Activated CD8-positive, alpha-beta memory T cell treated with anti-CD3 and anti-CD28 coated beads, Interleukin-2, amount 50 U/mL, for 48 hours (primary cell): Measurements from ENCODE around the gene PIP5K1B.

Experiments used
- DNase-seq: peaks from one replicate; pipeline ENCODE4 v3.0.0-alpha.2; 2020

Gene PIP5K1B

DNA sequence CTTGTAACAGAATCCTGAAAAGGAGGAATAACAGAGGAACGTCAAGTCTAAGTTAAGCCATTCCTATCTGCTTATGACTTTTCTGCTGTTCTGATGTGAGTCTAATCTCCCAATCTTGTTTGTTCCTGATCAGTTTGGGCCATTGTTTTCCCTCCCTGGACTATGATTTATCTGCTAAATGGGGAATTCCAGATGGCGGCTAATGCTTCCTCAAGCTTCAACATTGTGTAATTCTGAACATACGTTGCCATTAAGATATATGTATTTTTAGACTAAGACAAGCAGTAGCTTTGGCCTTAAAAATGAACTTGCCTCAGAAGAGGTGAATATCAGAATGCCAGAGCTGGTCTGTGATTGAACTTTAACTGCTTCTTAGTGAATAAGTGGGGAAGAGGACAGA is 166.2 kb downstream of the PIP5K1B start:
- DNase-seq = no peak

DNA sequence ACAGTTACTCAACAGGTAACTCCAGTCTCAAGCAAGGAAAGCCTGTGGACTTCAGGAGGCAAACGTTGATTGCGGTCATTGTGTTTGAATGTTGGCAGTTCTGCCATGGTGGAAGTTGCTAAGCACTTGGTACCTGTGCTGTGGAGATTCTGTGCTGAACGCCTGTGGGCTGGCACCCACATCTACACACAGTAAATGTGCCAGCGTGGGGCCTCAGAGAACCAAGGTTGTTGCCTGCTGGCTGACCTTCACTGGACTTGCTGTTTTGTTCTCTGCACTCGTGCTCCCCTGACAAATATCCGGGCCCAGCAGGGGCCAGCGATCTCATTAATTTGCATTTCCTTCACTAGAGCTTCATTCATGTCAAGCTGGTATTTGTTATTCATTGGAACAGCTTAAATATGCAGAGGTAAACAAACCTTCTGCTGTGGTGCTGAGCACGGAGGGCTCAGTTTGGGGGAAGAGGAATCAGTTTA is 167.0 kb downstream of the PIP5K1B start:
- DNase-seq = no peak

DNA sequence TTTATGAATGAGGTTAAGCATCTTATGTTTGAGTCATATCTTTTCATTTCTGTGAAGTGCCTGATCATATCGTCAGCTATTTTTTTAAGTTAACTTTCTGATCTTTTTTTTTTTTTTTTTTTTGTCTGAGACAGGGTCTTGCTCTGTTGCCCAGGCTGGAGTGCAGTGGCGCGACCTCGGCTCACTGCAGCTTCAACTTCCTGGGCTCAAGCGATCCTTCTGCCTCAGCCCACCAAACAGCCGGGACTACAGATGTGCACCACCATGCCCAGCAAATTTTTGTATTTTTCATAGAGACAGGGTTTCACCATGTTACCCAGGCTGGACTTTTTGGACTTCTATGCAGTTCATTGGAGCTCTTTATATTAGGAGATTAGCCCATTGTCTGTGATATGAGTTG is 168.1 kb downstream of the PIP5K1B start:
- no peak for DNase-seq

DNA sequence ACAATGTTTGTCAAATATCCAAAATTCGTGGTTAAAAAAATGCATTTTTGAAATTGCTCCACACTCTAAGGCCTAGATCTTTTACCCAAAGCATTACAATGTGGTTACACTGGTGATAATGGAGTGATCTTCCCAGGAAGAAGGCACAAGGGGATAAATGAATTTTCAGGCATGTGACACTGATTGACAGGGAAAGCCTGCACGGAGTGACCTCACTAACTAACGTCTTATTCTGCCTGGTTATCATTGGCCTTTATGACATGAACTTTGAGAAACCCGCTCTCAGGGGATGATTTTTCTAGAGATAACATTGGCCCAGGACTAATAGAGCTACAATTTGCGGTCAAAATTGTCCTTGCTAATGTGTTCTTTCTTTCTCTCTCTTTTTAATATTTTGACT is 171.2 kb downstream of the PIP5K1B start:
- DNase-seq = no peak

DNA sequence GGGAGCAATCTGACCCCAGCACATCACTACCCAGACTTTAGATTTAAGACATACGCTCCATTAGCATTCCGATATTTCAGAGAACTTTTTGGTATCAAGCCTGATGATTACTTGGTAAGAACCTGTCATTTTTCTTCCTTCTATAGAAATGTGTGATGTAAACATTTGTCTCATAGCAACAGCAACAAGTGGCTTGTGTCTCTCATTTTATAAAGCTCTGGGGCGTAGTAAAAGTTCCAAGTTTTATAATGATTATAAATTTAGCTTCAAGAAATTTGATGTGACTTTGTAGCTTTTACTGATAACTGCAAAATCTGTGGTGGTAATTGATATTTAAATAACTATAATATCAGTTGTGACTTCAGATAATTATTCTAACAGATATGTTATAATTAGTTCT is 171.6 kb downstream of the PIP5K1B start:
- DNase-seq = no peak

DNA sequence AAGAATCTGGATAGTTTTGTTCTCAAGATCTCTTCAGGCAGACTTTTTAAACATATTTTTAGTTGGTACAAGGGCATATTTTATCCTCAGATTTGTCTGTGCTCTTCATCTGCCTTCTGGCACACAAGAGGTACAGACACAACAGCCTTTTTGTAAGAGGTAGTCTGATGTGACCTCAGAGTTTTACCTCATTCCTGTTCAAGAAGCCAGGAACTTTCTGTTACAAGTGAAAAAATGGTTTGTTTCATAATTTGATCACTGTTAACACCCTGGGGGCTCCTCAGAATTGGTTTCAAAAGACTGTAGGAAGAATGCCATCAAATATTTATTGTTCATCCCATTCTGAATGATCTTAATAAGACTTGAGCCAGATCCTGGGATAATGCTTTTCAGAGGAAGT is 172.2 kb downstream of the PIP5K1B start:
- DNase-seq = no peak

DNA sequence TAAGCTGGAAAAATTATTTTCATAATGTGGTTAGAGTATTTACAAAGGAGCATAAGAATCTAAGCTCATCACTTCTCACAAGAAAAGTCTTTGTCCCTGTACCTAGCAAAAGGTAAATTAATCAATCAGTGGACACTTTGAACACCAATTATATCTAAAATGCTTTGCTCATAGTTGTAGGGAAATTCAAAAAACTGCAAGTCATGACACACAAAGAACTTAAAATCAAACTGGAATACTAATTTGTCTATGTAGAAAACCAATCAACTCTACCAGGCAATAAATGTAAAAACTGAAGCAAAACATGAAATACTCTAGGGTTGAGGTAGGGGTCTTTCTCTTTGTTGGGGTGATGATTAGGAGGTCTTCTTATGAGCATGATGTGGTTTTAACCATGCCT is 173.4 kb downstream of the PIP5K1B start:
- DNase-seq = no peak

DNA sequence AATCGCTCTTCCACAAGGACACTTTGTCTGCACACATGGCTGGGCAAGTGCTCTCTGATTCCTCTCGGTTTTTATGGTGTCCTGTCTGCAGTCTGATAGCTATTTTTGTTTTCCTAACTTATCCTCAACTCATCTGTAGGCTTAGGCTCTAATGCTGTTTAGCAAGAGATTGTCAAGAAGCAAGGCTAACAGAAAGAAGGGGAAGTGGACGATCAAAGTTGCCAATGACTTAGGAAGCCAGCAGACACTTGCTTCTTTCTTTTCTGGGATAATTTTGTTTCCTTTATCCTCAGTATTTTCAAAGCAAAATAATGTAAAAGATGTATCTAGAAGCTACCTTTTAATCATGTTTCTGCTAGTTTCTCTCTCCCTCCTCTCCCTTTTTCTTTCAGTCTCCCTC is 178.2 kb downstream of the PIP5K1B start:
- DNase-seq = no peak

DNA sequence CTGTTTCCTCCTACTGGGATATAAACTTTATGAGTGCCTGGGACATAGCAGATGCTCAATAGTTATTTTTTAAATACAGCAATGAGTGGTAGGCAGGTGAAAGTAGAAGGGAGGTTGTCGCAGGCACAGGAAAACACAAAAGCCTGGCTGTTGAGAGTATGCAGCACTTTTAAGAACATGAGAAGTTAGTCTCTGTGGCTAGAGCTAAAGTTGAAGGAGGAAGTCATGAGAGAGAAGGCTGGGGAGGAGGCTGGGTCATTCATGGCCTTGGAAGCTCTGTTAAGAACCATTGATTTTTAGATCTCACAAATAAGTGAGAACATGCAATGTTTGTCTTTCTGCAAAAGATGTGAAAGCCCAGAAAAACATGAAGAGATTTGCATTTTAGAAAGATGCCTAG is 182.2 kb downstream of the PIP5K1B start:
- DNase-seq = no peak

DNA sequence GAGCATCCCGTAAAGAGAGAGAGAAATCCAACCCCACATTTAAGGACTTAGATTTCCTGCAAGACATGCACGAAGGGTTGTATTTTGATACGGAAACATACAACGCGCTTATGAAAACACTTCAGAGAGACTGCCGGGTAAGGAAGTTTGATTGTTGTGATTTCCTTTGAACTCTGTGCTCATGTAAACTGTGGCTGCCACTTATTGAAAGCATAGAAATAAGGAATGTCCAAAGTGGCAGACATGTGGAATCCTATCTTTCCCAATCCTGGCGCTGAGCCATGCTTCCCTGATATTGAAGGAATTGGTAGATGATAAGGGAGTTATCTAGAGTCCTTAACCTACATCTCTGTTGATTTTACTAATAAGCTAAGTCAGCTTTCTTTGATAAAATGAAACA is 189.5 kb downstream of the PIP5K1B start:
- DNase-seq = no peak

DNA sequence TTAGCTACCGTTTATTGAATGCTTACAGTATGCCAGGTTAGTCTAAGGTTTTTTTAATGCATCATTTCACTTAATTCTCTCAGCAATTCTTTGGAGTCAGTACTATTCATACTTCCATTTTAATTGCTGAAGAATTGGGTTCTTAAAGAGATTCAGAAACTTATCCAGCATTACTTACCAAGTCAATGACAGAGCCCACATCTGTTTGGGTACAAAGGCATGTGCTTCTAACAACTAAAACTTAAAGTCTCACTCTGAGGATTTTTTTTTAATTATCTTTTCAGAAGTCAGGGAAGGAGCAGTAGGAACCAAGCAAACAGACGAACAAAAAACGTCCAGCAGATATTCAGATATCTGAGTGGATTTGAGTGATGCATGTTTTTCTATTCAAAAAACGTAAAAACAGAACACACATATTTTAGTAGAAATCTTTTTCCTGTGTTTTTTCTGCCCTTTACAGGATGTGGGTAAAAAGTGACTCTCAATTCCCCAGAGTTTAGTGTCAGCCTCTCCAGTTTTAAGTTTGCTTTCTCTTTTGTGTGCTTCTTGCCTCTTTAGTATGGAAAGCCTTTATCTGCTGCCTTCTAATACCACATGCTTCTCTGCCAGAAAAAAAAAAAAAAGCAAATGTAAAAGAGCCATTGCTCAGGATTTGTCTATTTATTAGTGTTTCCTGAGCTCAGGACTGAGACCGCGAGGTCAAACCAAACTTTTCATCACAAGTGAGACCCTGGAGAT is 190.9 kb downstream of the PIP5K1B start:
- no peak for DNase-seq

DNA sequence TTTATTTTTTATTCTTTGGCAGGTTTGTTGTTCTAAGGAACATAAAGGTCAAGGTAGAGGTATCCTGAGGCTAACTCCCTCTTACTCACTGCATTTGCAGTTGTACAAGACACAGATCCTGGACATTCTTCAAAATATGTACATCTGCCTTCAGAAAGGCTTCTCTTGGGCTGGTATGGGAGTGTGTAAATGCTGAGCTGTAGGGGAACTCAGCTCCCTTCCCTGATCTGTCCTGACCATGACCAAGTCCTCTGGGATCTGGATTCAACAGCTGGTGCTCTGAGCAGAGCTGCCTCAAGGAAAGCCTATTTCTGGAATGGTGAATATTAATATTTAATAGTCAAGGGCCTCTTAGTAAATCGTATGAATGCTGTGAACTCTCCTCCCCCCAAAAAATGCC is 191.4 kb downstream of the PIP5K1B start:
- no peak for DNase-seq

DNA sequence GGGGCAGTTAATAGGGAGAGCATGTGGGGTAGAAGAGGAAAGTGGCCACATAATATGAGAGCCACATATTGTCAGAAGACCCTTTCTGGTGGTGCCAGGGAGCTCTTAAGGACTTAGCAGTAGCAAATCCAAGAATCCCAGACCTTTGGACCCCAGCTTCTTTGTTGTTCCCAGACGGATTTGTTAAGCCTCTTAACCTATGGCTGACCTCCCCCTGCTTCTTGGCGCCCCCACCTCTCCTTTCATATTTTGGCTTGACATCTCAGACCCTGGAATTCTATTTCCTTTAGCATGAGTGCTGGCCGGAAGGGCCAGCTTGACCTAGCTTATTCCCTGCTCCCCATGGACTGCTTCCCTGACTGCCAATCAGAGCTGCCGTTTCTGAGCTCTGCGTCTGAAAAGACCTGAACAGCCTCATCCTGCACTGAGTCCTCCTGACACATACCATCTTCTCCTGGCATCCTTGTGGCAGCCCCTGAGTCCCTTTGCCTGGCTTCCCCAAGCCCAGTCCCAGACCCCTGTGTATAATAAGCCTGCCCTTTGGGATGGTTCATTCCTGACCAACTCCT is 192.6 kb downstream of the PIP5K1B start:
- no peak for DNase-seq

DNA sequence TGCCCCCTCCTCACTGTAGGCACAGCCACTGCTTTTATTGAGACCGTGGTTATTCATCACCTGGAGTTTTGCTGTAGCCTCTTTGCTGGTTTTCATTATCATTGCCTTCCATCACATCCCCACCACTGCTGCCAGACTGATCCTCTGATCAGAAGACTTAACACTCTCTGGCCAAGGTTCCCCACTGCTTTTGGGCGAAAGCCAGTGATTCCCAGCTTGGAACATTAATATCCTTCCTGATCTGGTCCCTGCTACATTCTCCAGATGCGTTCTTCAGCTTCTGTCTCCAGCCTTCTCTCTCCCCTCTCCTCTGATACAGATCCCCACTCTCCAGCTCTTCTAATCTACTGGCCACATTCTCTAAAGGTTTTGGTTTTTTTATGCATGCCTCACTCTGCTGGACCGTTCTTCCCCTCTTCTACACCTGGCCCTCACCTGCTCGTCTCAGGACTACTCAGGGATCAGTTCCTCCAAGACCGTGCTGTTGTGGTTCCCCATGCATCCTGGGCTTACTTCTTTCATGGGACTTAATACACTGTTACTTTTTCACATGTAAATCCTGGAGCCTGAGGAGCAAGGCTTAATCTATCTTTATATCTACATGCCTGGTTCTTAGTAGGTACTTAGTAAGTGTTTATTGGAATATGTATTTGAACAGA is 193.9 kb downstream of the PIP5K1B start:
- no peak for DNase-seq

DNA sequence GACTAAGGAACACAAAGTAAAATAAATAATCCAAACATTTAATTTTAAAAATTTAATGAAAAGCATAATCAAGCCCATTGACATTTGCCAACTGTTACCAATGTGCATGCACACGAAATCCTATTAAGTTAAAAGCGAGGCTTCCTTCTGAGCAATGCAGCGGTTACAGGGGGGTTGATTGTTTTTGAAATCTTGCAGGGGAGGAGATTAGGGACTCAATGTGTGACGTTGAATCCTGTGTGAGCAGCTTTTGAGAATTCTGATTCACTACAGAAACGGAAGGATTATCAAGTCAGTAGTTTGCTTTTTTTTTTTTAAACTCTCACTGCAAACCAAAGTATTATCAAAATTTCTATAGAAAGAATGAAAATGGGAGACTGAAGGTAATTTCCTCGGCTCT is 199.4 kb downstream of the PIP5K1B start:
- DNase-seq = no peak

DNA sequence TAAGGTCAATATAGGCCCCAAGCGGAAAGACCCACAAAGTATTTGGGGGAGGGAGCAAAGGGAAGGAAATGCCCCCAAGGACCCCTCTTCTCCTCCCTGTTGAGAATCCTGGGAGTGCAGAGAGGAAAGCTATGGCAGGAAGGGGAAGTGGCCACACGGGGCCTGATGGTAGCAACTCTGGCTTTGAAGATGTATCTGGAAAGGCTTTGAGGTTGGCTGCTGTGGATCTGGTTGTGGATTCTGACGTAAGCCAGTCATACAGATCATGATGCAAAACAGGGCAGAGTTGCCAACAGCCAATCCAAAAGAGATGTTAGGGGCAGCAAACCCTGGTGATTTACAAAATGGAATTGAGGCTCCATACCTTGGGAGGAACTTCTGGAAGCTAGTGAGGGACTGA is 200.1 kb downstream of the PIP5K1B start:
- DNase-seq = no peak

DNA sequence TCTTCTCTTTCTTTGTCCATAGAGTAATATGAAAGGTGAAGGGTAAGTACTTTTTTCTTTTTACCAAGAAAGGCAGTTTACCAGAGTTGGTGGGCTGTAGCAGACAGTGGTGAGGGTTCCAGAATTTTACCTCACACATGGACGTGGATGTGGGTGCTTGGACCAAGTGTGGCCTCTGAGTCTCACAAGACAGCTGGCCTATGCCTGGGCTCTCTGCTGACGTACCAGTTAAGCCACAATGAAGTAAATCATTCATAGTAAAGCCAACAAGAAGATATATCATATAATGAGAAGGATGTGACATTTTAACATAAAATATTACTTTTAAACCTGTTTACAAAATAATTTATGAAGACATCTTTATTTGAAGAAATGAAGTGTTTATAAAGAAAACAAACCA is 202.9 kb downstream of the PIP5K1B start:
- no peak for DNase-seq

DNA sequence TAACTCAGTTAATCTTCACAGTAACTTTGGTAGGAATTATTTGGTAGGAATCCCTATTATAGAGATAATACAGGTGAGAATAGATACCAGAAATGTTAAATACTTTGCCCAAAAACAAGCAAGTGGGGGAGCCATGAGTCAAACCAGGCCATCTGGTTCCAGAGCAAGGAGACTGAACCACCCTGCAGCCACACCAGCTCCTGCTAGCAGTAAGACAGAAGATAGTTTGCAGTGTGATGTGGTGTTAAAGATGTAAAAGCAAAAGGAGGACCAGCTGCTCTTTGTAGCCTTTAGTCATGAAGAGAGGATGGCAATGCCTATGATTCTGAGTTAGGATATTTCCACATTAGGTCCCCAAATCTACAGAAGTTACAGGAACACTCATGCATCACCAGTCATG is 207.5 kb downstream of the PIP5K1B start:
- no peak for DNase-seq

DNA sequence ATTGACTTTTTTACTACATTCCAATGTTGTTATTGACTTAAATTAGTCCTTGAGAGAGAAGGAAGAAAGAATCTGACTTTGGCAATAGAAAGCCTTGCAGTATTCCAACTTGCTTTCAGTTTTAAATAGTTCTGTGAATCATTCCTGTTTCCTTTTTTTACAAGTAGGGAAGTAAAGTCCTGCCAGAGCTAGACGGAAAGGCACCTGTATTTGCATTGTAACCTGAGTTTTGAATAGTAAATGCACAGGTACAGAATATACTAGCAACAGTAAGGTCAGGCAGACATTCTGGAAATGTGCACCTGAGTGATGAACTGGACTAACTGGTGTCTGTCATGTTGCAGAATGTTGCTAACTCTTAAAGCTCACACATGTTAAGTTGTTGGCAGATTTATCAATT is 208.0 kb downstream of the PIP5K1B start:
- no peak for DNase-seq

DNA sequence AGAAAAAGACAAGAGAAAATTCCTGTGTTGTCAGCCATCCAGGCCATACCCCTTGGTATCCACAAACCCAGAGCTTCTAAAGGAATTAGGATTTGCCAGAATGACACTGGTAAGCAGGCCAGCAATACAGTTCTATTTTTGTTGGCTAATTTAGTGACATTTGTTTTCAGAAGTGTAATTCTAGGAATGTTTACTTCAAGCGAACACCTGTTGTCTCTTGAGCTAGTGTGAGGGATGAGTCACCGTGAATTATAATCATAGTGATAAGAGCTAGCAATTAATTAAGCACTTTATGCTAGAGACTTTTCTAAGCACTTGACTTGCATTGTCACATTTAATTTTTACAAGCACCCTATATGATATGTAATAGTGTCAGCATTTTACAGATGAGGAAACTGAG is 209.7 kb downstream of the PIP5K1B start:
- DNase-seq = no peak

DNA sequence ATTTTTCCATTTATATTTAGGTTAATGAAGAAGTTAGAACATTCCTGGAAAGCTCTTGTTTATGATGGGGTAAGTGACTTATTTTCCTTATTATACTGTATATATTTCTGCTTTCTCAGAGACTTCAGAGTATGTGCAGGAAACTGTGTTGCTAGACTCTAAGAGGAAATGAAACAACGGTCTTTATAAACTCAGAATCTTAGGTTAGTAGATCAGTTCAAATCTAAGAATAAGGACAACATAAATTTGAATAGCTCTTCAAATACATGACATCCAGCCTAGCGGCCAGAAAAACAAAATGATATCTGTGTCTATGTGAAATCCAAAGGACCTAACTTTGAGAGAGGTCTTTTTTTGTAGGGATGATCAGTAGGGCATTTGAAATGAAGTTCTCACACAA is 214.6 kb downstream of the PIP5K1B start:
- DNase-seq = no peak

DNA sequence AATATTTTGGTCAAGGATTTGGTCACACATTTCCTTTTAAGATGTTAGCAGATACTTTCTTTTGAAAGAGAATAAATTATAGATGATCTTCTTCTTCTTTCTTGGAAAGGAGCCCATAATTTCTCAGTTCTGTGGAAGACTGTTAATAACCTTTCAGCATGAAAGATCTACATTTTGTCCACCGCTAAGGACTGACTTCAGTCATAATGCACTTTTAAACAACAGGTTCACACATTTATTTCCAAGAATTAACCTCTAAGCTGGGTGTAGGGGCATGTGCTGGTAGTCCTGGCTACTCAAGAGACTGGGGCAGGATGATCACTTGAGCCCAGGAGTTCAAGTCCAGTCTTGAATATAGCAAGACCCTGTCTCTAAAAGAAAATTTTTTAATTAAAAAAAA is 215.9 kb downstream of the PIP5K1B start:
- no peak for DNase-seq

DNA sequence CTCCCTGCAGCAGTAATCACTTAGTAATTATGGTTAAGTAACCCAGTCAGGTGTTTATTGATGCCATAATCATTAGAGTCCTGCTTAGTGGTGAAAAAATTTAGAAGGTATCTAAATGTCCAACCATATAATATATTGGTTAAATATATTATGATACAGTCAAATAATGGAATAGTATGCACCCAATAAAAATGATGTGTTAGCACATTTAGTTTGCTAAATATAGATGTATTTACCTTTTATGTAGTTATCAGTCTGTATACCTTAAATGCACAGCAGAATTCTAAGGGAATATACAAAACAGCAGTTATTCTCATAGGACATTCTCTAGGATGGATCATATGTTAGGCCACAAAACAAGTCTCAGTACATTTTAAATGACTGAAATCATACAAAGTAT is 218.4 kb downstream of the PIP5K1B start:
- no peak for DNase-seq

DNA sequence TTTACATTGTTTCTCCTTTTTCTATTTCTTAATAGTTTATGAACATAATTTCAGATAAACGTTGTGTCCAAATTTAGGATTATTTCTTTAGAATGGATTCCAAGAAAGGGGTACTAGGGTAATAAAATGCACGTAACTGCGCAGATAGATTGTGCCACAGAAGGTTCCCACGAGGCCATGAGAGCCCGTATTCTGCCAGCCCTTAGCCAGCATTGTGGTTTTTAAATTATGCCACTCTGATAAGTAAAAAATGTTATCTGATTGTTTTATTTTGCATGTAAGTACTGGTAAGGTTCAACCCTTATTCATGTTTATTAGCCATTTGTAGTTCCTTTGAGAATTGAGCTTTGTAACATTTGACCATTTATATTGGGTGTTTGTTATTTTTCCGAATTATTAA is 220.1 kb downstream of the PIP5K1B start:
- no peak for DNase-seq

DNA sequence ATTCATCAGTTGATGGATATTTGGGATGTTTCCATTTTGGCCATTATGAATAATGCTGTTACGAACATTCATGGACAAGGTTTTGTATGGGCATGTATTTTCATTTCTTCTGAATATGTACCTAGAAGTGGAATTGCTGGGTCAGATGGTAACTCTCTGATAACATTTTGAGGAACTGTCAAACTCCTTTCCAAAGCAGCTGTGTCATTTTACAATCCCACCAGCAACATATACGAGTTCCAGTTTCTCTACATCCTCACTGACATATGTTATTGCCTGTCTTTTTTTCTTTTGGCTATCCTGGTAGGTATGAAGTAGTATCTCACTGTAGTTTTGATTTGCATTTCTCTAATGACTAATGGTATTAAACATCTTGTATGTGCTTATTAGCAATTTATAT is 222.1 kb downstream of the PIP5K1B start:
- no peak for DNase-seq
